GM21786 (cell line): ENCODE data around the gene CASKIN2.

ENCODE experiments used
- ATAC-seq: cut with Tn5 transposase; IDR thresholded peaks from one replicate; pipeline ENCODE4 v1.9.1; 2021; ENCODE audit not compliant: unreplicated experiment

CASKIN2 gene

GRCh38 chr17:75547091-75547490 is 31.8 kb upstream of the CASKIN2 start:
- ATAC-seq, result no peak

GRCh38 chr17:75546181-75546580 is 30.8 kb upstream of the CASKIN2 start:
- ATAC-seq, result no peak

- no peak for ATAC-seq
These were observed 28.9 kb upstream of the CASKIN2 start for GRCh38 chr17:75544250-75544649.

GRCh38 chr17:75542728-75543336 is 27.5 kb upstream of the CASKIN2 start:
- no peak for ATAC-seq

GRCh38 chr17:75542229-75542628 is 26.9 kb upstream of the CASKIN2 start:
- no peak for ATAC-seq

GRCh38 chr17:75540923-75541503 is 25.7 kb upstream of the CASKIN2 start:
- ATAC-seq, result no peak

GRCh38 chr17:75539967-75540729 is 24.8 kb upstream of the CASKIN2 start:
- ATAC-seq, result no peak

- ATAC-seq, result no peak
These were observed 21.0 kb upstream of the CASKIN2 start for GRCh38 chr17:75536366-75536765.

- no peak for ATAC-seq
These were observed 20.5 kb upstream of the CASKIN2 start for GRCh38 chr17:75535871-75536270.

- ATAC-seq, result no peak
These were observed 19.8 kb upstream of the CASKIN2 start for GRCh38 chr17:75535119-75535537.

GRCh38 chr17:75531721-75532072 is 16.4 kb upstream of the CASKIN2 start:
- ATAC-seq, result no peak

GRCh38 chr17:75530837-75531720 is 15.7 kb upstream of the CASKIN2 start:
- no peak for ATAC-seq

- no peak for ATAC-seq
These were observed 11.4 kb upstream of the CASKIN2 start for GRCh38 chr17:75526555-75527270.

- peak; percentile 16 for ATAC-seq
These were observed 10.6 kb upstream of the CASKIN2 start for GRCh38 chr17:75525806-75526554.

GRCh38 chr17:75524970-75525805 is 9.9 kb upstream of the CASKIN2 start, which contains the start of gene LLGL2:
Gene LLGL2 (plus strand): TSS chr17:75525697. CDS start chr17:75543427, 17,730 bp downstream.
- peak; percentile 72 for ATAC-seq

- ATAC-seq, result no peak
These were observed 9.1 kb upstream of the CASKIN2 start for GRCh38 chr17:75524269-75524969.

- no peak for ATAC-seq
These were observed 8.3 kb upstream of the CASKIN2 start for GRCh38 chr17:75523647-75524046.

GRCh38 chr17:75521951-75522727 is 6.8 kb upstream of the CASKIN2 start:
- ATAC-seq, result no peak
